Activated CD8-positive, alpha-beta memory T cell treated with anti-CD3 and anti-CD28 coated beads for 1 hour (primary cell): ENCODE results near the gene KRTAP2-4.
"Not testable (repeated sequence)": the region's sequence is repeated elsewhere in the genome, so short reads cannot be mapped to it uniquely, and the experiment has no call there.

ENCODE experiments used
- DNase-seq, 2 donors: peaks; one replicate each; pipeline ENCODE4 v3.0.0-alpha.2; 2020; ENCODE audit warnings: low read depth in 1 of 2; ENCODE audit errors: extremely low read depth in 1 of 2

The KRTAP2-4 gene

DNA sequence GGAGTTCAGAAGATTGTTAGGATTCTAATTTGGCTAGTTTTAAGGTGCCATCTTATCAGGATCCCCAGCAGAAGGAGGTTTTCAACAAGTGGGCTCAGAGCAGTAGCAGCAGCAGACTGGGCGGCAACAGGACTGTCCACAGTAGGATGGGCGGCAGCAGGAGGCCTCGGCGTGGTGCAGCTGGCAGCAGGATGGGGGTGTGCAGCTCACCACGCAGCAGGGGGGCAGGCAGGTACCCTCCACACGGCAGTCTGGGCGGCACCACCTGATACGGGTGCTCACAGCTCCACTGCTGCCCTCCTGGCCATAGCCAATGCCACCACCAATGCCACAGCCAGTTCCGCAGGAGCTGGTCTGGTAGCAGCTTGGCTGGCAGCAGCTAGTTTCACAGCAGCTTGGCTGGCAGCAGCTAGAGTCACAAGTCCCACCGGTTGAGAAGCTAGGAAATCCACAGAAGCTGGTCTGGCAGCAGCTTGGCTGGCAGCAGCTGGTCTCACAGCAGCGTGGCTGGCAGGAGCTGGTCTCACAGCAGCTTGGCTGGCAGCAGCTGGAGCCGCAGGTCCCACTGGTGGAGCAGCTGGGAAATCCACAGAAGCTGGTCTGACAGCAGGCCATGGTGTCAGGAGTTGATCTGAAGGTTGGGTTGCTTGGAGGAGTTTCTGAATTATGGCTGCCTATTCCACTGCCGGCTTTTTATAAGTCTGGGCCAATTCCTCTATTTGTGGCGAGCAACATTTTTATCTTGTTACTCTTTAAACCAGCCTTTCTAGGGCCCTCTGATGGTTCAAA is 24.7 kb downstream of the KRTAP2-4 start, which contains the start of gene KRTAP1-1:
KRTAP1-1 (minus strand) TSS at position 668 of the 789 bp plus-strand sequence; CDS start at position 615, 53 bp downstream.
- DNase-seq, result not testable (repeated sequence)

DNA sequence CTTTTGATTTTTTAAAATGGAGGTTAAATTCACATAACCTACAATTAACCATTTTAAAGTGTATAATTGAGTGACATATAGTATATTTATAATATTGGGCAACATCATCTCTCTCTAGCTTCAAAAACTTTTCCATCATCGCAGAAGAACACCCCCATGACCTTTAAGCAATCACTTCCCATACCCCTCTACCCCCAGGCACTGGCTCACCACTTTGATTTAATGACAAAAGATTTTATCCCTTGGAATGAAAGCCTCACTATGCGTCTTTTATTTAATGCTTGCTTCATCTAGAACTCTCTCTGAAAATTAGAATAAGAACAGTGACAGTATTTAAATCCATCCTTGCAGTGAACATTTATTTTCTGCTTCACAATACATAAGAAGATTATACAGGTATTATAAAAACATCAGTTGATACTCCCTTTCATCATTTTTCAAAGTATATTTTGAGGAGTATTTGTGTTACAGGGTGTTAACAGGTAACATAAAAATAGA is 27.8 kb downstream of the KRTAP2-4 start:
- no peak for DNase-seq

DNA sequence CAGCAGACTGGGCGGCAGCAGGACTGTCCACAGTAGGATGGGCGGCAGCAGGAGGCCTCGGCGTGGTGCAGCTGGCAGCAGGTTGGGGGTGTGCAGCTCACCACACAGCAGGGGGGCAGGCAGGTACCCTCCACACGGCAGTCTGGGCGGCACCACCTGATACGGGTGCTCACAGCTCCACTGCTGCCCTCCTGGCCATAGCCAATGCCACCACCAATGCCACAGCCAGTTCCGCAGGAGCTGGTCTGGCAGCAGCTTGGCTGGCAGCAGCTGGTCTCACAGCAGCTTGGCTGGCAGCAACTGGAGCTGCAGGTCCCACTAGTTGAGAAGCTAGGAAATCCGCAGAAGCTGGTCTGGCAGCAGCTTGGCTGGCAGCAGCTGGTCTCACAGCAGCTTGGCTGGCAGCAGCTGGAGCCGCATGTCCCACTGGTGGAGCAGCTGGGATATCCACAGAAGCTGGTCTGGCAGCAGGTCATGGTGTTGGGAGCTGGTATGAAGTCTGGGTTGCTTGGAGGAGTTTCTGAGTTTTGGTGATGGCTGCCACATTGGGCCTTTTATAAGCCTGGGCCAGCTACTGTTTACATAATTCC is 31.2 kb downstream of the KRTAP2-4 start, which contains the start of gene KRTAP1-3:
KRTAP1-3 (minus strand) TSS at position 529 of the 590 bp plus-strand sequence; CDS start at position 476, 53 bp downstream.
- DNase-seq, result not testable (repeated sequence)

DNA sequence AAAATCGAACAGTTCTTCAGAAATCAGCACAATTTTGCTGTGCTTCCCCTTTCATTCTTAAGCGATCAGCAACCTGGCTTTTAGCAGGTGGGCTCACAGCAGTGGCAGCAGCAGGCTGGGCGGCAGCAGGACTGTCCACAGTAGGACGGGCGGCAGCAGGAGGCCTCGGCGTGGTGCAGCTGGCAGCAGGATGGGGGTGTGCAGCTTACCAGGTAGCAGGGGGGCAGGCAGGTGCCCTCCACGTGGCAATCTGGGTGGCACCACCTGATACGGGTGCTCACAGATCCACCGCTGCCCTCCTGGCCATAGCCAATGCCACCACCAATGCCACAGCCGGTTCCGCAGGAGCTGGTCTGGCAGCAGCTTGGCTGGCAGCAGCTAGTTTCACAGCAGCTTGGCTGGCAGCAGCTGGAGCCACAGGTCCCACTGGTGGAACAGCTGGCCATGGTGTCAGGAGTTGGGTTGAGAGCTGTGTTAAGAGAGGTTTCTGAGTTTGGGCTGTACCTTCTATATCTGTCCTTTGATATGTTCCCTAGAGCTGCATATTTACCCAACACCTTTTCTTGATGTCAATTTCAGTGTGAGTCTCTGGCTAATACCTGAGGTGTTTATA is 35.9 kb downstream of the KRTAP2-4 start, which contains the start of gene KRTAP1-4:
KRTAP1-4 (minus strand) TSS at position 563 of the 613 bp plus-strand sequence; CDS start at position 446, 117 bp downstream.
- DNase-seq, result no peak

DNA sequence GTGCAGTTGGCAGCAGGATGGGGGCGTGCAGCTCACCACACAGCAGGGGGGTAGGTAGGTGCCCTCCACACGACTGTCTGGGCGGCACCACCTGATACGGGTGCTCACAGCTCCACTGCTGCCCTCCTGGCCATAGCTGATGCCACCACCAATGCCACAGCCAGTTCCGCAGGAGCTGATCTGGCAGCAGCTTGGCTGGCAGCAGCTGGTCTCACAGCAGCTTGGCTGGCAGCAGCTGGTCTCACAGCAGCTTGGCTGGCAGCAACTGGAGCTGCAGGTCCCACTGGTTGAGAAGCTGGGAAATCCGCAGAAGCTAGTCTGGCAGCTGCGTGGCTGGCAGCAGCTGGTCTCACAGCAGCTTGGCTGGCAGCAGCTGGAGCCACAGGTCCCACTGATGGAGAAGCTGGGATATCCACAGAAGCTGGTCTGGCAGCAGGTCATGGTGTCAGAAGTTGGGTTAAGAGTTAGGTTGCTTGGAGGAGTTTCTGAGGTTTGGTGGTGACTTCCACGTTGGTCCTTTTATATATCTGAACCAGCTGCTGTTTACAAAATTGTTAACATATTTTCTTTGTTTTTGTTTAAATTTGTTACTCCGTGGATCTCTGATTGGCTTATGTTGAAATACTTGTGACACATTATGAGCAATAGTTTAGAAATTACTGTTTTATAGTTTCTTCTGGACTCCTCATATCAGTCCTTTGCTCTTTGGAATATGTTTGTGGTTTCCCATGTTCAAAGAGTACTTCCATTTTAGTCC is 38.8 kb downstream of the KRTAP2-4 start, which contains the start of gene KRTAP1-5:
KRTAP1-5 (minus strand) TSS at position 494 of the 757 bp plus-strand sequence; CDS start at position 441, 53 bp downstream.
- no peak for DNase-seq

DNA sequence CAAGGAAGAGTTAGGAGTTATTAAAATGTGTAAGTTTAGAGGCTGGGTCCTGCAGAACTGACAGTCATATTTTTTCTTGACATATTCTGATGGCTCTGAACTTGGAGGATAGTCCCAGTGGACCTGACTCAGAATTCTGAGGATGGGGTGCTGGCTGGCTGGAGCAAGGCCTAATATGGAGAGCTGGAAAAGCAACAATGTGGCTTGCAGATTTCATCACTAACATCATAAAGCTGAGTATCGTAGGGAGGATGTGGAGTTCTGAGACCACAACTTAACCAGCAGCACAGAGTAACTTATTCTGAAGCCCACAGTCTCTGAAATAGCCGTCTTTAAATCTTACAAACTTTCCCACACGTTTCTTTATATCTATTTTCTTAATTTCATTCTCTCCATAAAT is 41.0 kb downstream of the KRTAP2-4 start:
- DNase-seq, result no peak

DNA sequence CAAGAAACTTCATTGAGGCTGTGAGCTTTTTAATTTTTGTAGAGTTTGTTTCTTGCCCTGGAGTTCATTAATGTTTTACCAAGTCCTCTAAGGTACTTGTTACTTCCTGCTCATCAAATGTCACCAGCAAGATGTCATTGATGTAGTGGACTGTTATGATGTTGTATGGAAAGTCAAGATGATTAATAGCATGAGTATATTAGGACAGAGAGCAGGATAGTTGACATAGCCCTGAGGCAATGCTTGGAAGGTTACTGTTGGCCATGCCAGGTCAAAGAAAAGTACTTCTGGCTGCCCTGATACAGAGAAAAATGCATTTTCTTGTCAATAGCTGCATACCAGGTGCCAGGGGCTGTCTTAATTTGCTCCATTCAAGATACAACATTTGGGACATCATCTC is 45.3 kb downstream of the KRTAP2-4 start:
- DNase-seq, result no peak

DNA sequence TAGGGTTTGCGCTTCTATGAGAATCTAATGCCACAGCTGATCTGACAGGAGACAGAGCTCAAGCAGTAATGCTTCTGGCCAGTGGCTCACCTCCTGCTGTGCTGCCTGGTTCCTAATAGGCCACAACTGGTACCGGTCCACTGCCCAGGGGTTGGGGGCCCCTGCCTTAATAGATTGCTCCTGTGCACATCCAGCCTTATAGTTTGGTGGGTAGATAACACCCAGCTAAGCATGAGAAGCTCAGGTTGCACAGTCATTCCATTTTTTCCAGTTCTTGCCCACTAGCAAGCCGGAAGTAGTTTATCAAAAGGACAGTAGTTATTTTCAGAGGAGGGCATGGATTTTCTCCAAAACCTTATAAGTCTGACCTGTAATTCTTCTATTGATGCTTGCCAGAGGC is 46.3 kb downstream of the KRTAP2-4 start:
- no peak for DNase-seq

DNA sequence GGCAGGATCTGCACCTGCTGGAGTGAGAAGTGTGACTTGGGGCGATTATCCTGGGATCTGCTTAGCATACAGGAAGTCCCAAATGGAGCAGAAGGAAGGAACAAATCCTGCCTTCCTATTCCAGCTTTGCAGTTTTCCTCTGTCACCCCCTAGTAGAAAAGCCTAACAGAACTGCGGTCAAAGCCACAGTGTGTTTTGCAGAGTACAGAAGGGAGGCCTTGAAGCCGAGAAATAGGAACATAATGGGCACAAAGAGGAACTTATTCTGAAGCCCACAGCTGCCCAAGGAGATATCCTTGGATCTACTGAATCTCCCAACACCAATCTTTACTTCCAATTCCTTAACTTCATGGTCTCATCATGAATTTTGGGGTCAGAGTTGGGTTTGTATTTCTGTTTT is 47.1 kb downstream of the KRTAP2-4 start:
- no peak for DNase-seq

DNA sequence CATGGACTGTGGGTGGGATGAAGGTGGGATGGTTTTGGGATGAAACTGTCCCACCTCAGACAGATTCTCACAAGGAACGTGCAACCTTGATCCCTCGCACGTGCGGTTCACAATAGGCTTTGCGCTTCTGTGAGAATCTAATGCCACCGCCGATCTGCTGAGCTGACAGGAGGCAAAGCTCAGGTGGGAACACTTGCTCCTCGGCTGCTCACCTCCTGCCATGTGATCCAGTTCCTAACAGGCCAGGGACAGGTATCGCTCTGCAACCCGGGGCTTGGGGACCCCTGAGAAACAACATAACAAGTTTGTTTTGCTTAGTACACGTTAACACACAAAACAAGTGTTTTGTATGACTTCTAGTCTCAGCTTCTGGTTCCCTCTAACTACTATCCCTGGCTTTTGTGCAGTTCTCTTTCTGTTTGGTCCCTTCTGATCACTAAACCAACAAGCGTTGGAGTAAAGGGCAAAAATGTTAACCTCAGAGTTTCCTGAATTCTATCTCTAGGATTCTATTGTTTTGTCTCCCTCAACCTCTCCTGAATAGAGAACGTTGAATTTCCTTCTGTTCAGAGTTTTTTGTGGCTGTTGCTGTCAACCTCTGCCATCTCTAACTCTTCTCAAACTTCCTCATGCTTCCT is 49.0 kb downstream of the KRTAP2-4 start:
- no peak for DNase-seq

DNA sequence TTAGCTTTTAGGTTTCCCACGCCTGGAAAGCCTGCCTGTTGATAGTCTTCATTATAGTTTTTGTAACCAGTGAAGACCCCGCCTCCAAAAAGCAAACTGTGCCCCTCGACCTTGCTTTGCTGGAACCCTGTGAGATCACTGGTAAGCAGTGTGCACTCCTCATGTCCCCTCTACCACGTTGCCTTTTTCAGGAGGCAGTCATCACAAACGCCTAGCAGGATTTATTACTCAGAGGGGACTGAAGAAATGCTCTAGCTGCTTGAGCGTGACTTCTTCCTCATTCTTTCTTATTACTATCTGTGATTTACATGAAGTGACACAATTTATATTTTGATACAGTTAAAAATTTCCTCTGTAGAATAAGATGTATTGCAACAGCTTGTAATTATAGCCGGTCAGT is 50.2 kb downstream of the KRTAP2-4 start:
- DNase-seq, result no peak
